Medulla oblongata (tissue), 1 donor: ENCODE results near the gene FARS2.

Experiments used
- DNase-seq: peaks from one replicate; pipeline ENCODE4 v3.0.0-alpha.2; 2015; ENCODE audit errors: extremely low spot score

Gene FARS2

GRCh38 chr6:5726976-5727718 lies 465.8 kb downstream of the FARS2 start:
- DNase-seq, result no peak

GRCh38 chr6:5728351-5729079 lies 467.2 kb downstream of the FARS2 start:
- DNase-seq, result no peak

- DNase-seq, result no peak
Observed at GRCh38 chr6:5729080-5729434, 467.7 kb downstream of the FARS2 start.

DNA sequence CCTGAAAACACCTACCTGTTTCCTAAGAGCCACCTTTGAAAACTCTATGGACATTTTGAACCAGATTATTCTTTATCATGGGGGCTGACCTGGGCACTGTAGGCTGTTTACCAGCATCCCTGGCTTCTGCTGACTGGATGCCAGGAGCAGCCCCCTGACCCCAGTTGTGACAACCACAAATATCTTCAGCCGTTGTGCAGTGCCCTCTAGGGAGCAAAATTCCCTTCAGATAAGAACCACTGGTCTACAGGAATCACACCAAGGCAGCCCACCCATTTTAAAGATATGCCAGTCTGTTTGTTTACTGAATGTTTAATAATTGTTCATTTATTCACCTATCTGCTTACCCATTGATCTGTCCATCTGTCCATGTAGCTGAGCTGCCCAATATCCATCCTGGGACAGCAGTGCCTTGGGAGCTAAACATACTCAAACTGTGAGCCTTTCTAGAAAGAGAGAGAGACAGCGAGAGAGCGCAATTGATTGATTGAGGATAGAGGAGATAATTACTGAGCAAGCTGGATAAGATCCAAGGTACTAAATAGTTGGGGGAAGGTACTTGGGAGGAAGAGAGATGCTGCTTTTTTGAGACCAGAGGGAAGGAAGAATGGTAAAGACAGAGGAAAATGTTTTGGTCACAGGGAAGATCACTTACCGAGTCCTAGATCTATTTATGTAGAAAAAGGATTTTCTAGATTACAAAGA lies 468.7 kb downstream of the FARS2 start:
- DNase-seq, result no peak

GRCh38 chr6:5730585-5731263 lies 469.4 kb downstream of the FARS2 start:
- no peak for DNase-seq

- DNase-seq, result no peak
Observed at GRCh38 chr6:5731435-5731834, 470.1 kb downstream of the FARS2 start.

DNA sequence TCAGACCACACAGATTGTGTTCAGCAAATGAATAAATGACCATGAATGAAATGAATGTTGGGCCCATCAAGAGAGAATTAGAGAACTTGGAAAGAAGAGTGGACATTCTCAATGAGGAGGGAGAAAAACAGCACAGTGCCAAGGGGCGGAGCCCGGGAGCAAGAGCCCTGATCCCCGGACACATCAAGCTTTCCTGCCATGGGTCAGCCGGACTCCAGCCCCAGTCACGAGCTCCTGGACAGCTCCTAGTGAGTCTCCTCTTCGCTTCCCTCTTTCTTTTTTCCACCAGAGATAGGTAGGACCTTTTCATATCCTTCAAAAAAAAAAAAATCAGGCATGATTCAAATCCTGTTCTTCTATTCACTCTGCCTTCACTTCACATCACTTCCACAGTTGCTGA lies 471.2 kb downstream of the FARS2 start:
- DNase-seq, result no peak

GRCh38 chr6:5736016-5736738 lies 474.9 kb downstream of the FARS2 start:
- DNase-seq, result no peak

DNA sequence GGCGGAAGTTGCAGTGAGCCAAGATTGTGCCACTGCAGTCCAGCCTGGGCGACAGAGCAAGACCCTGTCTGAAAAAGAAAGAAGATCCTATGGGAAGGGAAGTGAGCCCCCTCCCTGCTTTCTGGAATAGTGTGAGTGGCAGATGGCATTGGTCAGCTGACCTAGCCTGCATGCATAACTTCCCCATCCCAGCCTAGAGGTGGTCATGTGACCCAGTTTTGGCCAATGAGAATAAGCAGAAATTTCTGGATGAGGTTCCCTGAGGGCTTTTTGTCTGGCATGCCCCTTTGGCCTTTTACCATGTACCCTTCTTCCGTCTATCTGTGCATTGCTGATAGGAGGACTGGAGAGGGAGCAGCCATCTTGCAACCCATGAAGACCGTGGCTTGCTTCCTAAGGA lies 476.1 kb downstream of the FARS2 start:
- DNase-seq, result no peak

DNA sequence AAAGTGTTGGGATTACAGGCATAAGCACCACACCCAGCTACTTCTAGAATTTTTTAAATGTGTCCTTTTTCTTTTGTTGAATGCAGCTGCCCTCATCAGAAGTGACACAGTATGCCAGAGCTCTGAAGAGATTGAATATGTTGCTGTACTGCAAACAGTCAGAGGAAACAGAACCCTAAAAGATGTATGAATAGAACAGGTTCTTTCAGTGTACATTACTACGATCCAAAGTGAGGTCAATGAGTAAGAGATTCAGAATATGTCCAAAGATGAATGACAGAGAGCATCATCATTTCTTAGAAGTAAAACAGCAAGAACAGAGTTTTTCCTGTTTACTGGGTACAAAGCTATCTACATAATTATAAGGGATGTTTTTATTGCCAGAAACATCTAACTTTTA lies 476.9 kb downstream of the FARS2 start:
- DNase-seq, result no peak

DNA sequence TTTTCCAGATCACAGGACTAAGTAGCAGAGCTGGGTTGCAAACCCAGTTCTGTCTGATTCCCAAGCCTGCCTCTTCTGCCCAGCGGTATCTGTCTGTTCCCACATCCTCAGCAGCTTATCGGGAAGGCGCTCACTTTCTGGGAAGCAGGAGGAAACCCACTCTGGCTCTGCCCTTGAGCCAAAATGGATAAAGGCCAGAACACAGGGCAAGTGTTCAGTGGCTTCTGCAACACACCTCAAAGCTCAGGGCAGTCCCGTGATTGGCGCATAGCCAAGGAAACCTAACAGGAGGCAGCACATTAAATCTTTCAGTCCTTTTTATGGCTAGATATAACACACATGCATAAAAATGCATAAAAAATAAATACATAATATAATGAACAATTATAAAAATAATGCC lies 483.2 kb downstream of the FARS2 start:
- DNase-seq, result no peak

GRCh38 chr6:5745081-5745480 lies 483.8 kb downstream of the FARS2 start:
- no peak for DNase-seq

- DNase-seq, result no peak
Observed at GRCh38 chr6:5746053-5746758, 484.9 kb downstream of the FARS2 start.

DNA sequence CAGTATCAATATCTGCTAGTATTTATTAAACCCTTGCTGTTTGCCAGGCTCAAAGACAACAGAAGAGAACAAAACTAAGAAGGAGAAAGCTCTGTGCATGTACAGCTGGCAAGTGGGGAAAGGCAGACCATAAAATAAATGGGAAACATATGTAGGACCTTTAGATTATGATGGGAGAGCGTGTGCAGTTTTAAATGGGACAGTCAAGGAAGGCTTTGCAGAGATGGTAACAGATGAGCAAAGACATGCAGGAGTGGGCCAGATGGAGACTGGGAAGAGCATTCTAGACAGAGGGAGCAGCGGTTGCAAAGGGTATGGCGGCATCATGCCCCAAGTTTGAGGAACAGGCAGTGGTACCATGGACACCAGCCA lies 485.4 kb downstream of the FARS2 start:
- no peak for DNase-seq

DNA sequence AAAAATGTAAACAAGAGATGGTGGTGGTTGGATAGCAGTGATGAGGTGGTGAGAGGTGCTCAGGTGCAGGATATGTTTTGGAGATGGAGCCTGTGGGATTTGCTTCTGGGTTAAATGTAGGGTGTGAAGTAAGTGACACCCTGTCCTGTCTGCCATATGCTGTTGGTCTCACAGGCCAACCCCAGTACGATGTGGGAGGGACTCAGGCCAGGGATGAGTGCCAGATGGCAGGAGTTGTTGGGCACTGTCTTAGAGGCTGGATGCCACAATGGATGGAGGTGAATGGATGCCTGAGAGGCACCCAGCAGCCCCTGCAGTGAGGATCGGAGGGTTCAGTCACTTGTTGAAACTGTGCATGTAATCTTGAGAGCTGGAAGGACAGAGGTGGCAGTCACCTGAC lies 486.1 kb downstream of the FARS2 start:
- DNase-seq, result no peak

DNA sequence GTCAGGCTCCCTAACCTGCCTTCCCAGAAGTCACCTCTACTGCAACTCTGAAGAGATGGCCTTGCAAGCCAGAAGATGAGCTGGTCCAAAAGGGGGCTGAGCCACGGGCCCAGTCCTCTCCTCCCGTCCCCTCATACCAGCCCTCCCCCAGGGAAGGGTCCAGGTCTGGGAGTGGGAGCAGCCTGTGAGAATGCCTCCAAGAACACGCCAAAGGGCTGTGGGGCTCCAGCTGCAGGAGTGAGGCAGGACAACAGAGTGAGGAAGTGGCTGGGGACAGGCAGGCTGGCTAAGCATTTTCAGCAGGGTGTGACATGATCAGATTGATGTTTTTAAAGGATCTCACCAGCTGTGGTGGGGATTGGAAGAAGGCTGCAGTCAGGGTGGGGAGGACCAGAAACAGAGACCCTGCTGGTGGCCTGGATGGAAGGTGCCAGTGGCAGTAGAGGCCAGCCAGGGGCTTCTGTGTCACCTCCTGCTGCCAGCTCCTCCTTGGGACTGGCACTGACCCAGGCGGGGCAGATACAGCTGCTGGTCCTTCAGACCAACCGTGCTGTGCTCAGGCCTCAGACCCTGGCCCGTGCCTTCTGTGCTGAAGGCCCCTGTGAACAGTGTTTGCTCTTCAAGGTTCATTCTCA lies 487.8 kb downstream of the FARS2 start:
- DNase-seq, result no peak

- no peak for DNase-seq
Observed at GRCh38 chr6:5749651-5750215, 488.4 kb downstream of the FARS2 start.

DNA sequence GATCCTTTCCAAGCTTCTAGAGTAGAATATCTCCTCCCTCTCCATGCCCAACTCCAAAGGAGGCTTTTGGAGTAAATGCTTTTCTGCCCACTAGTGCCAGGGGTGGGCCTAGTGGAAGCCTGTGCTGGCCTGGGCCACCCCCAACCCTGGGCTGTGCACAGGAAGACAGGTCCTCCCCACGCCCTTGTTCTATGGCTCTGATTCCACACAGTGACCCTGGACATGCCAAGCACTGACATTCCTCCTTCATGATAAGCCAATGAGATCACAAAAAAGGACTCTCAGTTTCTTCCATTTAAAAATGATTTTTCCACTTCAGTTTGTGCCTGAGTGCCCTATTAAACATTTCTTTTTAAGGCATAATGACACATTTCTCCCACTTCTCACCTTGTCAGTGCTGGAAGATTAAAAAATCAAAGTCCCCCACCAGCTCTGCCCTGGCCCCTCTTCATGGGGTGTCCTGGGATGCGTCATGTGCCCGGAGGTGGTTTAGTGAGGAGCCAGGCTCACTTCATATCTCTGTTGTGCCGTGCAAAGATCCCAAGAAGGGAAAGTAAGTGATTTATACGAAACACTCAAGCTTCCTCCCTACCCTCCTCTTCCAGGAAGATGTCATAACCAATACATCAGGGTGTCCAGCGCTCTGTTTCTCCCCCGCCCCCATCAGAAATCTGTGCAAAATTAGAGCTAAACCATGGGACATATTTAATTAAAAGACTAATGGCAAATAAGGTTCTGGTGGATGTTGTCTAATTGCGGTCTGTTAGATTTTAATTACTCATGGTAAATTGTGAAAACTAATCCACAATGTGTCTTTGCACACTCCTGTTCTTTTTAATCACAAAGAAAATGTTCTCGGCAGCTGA lies 490.4 kb downstream of the FARS2 start:
- no peak for DNase-seq

GRCh38 chr6:5752391-5752680 lies 491.0 kb downstream of the FARS2 start:
- peak; percentile 19 for DNase-seq

DNA sequence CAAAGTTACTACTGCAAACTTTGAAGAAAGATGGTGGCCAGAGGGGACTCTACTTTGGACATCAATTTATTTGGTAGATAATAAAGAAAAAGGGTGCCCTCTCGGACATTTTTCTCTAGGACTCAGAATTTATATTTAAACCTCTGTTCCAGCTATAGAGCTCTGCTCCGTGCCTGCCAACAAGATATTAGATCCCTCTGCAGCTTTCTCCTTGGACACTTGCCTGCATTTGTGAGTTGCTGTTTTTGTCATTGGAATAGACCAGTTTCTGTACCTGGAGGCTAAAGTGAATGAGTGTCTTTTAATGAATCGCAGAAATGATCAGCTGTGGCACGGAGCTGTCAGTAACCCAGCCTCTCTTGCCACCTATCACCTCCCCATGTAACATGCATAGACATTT lies 491.9 kb downstream of the FARS2 start:
- DNase-seq, result no peak
